IMR-90 (cell line): ENCODE measurements around the gene ZDHHC14.
A peak's percentile ranks its signal among the peaks of the same experiment; 100 is the strongest.

Source experiments
- BHLHE40 ChIP-seq: fragments of 150-350 bp; IDR thresholded peaks from 2 replicates; pipeline ENCODE4 v1.6.1; 2016; ENCODE audit warnings: mild to moderate bottlenecking, low read depth, low read length
- CEBPB ChIP-seq: IDR thresholded peaks from 2 replicates; pipeline ENCODE4 v1.6.1; 2012; ENCODE audit warnings: low read depth, low read length, improper control_type of control experiment
- CHD1 ChIP-seq: IDR thresholded peaks from 2 replicates; pipeline ENCODE4 v1.6.1; 2012; ENCODE audit warnings: low read depth, low read length, improper control_type of control experiment
- ELK1 ChIP-seq: fragments of 150-350 bp; IDR thresholded peaks from 2 replicates; pipeline ENCODE4 v1.6.1; 2016; ENCODE audit warnings: low read depth, mild to moderate bottlenecking, low read length, moderate library complexity, borderline replicate concordance
- MAFK ChIP-seq: IDR thresholded peaks from 2 replicates; pipeline ENCODE4 v1.6.1; 2012; ENCODE audit warnings: low read depth, low read length, improper control_type of control experiment
- MAZ ChIP-seq: IDR thresholded peaks from 2 replicates; pipeline ENCODE4 v1.6.1; 2012; ENCODE audit warnings: low read depth, mild to moderate bottlenecking, low read length, improper control_type of control experiment, moderate library complexity, borderline replicate concordance
- MXI1 ChIP-seq: IDR thresholded peaks from 2 replicates; pipeline ENCODE4 v1.6.1; 2012; ENCODE audit warnings: low read depth, mild to moderate bottlenecking, low read length, moderate library complexity, borderline replicate concordance
- POLR2A ChIP-seq: IDR thresholded peaks from 2 replicates; pipeline ENCODE4 v1.6.1; 2012; ENCODE audit warnings: mild to moderate bottlenecking, low read depth, low read length
- RAD21 ChIP-seq: IDR thresholded peaks from 2 replicates; pipeline ENCODE4 v1.6.1; 2012; ENCODE audit warnings: low read length, improper control_type of control experiment
- RCOR1 ChIP-seq: IDR thresholded peaks from 2 replicates; pipeline ENCODE4 v1.6.1; 2012; ENCODE audit warnings: mild to moderate bottlenecking, low read length, improper control_type of control experiment; ENCODE audit not compliant: insufficient replicate concordance
- RFX5 ChIP-seq: IDR thresholded peaks from 2 replicates; pipeline ENCODE4 v1.8.0; 2012; ENCODE audit warnings: low read depth, mild to moderate bottlenecking, low read length, moderate library complexity
- SMC3 ChIP-seq: fragments of 150-350 bp; IDR thresholded peaks from 2 replicates; pipeline ENCODE4 v1.6.1; 2016; ENCODE audit warnings: low read depth, mild to moderate bottlenecking, antibody characterized with exemption, low read length, moderate library complexity
- TF ChIP-seq, protein P1 (sequence below): conservative IDR thresholded peaks from 2 replicates; pipeline ENCODE4 v1.5.1; 2012; ENCODE audit warnings: mild to moderate bottlenecking, low read depth, low read length, improper control_type of control experiment
- TF ChIP-seq, protein P2 (sequence below): fragments of 150-350 bp; IDR thresholded peaks from 2 replicates; pipeline ENCODE4 v1.6.1; 2017; ENCODE audit warnings: mild to moderate bottlenecking, antibody characterized with exemption, low read length, low read depth

GRCh38 chr6:157669747-157670216 lies 288.8 kb downstream of the ZDHHC14 start:
- TF ChIP-seq, protein P1, sequence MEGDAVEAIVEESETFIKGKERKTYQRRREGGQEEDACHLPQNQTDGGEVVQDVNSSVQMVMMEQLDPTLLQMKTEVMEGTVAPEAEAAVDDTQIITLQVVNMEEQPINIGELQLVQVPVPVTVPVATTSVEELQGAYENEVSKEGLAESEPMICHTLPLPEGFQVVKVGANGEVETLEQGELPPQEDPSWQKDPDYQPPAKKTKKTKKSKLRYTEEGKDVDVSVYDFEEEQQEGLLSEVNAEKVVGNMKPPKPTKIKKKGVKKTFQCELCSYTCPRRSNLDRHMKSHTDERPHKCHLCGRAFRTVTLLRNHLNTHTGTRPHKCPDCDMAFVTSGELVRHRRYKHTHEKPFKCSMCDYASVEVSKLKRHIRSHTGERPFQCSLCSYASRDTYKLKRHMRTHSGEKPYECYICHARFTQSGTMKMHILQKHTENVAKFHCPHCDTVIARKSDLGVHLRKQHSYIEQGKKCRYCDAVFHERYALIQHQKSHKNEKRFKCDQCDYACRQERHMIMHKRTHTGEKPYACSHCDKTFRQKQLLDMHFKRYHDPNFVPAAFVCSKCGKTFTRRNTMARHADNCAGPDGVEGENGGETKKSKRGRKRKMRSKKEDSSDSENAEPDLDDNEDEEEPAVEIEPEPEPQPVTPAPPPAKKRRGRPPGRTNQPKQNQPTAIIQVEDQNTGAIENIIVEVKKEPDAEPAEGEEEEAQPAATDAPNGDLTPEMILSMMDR = peak; percentile 29
- TF ChIP-seq, protein P2, sequence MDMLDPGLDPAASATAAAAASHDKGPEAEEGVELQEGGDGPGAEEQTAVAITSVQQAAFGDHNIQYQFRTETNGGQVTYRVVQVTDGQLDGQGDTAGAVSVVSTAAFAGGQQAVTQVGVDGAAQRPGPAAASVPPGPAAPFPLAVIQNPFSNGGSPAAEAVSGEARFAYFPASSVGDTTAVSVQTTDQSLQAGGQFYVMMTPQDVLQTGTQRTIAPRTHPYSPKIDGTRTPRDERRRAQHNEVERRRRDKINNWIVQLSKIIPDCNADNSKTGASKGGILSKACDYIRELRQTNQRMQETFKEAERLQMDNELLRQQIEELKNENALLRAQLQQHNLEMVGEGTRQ = no peak
- peak; percentile 45 for TF ChIP-seq RAD21
- no peak for TF ChIP-seq POLR2A
- TF ChIP-seq MXI1 = no peak
- TF ChIP-seq RCOR1 = no peak
- TF ChIP-seq MAFK = no peak
- TF ChIP-seq SMC3 = 0 out of 2 replicates have a peak, but pooled peaks have one; percentile 7
- TF ChIP-seq ELK1 = no peak
- no peak for TF ChIP-seq CHD1
- TF ChIP-seq BHLHE40 = no peak
- no peak for TF ChIP-seq CEBPB
- no peak for TF ChIP-seq RFX5
- no peak for TF ChIP-seq MAZ
